GM11168 (cell line): Measurements from ENCODE around the gene SLC30A7.

ENCODE experiments used
- in situ Hi-C: fragments of 300-500 bp; cut with MboI; formaldehyde crosslinking; loops from one replicate; pipeline ENCODE4 v1.12.0; 2022; ENCODE audit warnings: low sequenced_read_pairs; ENCODE audit not compliant: unreplicated experiment

The SLC30A7 gene

DNA sequence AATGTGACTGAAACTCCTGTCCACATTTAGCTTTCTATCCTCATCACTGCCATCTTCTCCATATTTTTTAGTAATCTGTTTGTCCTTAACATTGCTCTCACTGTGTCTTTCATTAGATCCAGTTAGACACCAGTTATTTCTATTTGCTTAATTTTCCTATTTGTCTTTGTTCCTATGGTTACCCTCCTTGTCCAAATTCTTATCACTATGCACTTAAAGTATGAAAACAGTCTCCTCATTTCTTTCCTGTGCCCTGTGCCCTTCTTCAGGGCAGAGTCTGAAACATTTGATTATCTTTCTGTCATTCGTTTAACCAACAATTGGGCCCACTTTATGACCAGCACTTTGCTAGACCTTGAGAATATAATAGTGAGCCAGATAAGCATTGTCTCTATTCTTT, 64.2 kb downstream of the SLC30A7 start:
- in situ Hi-C loops = no loop called here

- in situ Hi-C loops = no loop called here
These were observed 72.7 kb downstream of the SLC30A7 start for GRCh38 chr1:100968621-100969020.

DNA sequence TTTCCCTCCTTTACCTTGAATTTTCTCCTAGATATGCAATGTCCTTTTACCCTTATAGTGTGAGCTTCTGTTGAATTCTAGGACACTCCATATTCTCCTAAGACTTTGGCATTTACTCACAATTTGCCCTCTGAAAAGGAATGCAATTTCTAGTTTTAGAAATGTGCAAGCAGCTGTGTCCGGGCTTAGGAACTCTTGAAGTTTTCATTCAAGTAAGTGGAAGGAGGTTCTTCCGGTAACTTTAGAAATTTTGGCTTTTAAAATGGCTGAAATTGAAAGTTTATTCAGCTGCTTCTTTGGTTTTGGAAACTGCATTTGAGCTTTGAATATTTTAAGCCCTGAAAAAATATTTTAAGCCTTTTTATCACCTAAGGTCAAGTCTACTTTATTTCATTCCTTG, 73.4 kb downstream of the SLC30A7 start:
- in situ Hi-C loops = no loop called here

GRCh38 chr1:100971021-100971420, 75.1 kb downstream of the SLC30A7 start:
- in situ Hi-C loops = no loop called here

- in situ Hi-C loops = no loop called here
These were observed 76.3 kb downstream of the SLC30A7 start for GRCh38 chr1:100972185-100972584.

DNA sequence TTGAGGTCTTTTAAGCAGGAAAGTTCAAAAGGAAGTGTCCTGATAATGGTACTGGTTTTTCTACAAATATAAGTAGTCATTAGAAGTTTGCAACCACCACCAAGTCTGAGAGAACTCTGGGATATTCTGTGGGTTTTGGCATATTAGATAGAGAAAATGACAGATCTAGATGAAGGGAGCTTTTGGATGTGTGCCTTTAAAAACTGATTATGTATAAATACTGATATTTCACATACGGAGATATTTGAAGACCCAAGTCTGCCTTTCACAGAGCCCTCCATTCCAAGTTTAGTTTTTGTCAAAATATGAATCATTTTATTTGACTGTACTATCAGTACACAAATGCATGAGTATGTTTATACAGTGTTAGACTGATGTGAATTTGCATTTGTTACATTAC, 81.0 kb downstream of the SLC30A7 start:
- in situ Hi-C loops = no loop called here

DNA sequence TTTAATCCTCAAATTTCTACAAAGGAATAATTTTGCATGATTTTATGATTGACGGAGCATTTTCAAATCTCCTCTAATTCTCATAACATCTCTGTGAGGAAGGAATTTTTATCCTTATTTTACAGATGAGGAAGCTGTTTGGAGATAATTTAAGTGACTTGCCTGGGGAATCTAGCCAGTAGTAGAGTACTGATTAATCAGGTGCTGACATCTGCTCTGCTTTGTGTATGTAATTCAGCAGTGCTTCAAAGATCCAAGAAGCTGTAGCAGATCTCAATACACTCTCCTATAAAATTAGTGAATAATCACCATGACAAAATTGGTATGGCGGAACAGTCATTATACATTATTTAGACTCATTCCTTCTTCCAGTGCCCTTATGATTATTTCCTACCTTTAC, 83.7 kb downstream of the SLC30A7 start:
- in situ Hi-C loops = no loop called here

- in situ Hi-C loops = no loop called here
These were observed 86.9 kb downstream of the SLC30A7 start for GRCh38 chr1:100982793-100983192.

DNA sequence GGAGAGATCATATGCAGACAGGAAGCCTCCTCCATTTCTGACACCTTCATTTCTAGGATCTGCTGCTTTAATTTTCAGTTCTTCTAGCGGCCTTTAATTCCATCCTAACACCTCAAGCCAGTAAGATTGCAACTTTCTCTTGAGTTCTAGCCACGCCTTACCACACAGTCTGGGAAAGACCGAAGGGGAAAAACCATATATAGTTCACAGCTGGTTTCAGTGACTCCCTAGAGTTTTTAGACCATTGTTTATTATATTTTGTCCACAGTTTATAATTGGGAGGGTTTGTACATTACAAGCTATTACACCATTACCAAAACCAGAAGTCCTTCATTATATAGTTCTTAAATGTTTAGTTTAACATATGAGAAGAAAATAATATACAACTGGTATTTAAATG, 92.2 kb downstream of the SLC30A7 start:
- in situ Hi-C loops = no loop called here

- in situ Hi-C loops = no loop called here
These were observed 93.6 kb downstream of the SLC30A7 start for GRCh38 chr1:100989306-100990077.

DNA sequence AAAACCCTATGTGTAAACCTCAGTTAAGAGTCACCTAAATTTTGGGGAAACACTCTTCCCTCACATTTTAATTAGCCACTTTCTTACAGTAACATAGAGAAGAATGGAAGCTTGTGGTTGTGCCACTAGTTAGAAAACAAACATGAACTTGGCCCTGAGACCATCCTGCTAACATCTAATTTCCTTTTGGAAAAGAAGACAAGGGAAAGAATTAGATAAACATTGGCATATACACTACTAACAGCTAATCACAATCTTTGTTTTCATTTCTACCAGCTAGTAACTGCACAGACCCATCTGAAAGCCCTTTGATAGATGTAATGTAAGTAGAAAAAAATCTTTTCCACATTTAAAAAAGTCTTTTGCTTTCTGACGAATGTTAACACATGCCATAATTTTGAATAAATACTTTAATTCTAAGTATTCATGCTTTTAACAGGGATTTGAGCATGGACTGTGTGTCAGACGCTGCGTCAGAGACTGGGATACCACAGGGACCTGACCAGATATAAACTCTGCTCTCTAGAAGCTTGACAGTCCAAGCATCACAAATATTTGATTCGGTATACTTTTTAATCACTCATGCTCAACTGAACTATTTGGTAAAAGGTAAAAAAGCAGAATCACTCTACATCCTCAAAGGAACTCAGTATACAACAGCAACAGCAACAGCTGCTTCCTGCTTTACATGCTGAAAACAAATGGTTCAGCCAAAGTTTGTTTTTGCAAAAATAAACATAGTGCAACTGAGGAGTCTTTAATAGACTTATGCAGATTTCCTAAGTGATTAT, 99.5 kb downstream of the SLC30A7 start:
- in situ Hi-C loops = no loop called here

DNA sequence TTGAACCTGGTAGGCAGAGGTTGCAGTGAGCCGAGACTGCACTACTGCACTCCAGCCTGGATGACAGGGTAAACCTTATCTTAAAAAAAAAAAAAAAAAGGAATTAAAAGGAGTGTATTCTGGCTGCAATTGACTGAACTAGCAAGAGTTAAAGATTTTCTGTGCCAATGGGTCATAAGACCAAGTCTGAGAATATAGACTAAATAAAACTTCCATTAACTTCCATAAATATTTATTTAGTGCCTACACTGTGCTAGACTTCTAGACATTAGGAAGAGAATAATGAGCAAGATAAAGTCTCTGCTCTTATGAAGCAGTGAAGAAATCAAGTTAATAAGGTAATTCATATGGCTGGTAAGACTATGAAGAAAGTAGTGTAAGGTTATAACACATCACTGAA, 102.5 kb downstream of the SLC30A7 start:
- in situ Hi-C loops = no loop called here

DNA sequence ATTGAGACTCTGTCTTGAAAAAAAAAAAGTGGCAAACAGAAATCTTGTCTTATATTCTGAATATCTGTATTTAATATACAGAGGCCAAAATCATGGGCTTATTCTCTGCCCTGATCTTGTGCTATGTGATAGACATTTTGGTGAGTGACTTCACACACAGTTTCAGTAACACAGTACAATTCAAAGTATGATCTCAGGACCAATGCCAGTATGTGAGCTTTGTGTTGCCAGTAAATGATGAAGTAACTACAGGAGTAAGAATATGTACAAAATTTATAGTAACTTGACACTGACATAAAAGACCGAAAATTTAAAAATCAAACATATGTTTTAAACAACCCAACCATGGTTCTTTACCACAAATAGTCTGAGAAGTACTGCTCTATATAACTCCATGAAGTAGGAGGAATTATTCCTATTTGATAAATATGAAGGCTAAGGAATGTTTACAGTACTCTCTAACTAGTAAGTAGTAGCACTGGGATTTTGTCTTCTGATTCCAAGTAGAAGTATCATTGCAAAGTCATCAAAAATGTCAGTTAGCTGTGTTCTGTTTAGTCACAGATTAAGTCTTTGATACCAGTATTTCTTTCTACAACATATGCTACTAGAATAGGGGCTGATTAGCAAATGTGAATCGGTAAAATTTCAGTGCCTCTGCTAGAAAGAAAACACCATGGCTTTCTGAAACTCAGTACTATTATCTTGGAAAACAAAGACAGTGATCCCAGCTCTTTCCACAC, 104.4 kb downstream of the SLC30A7 start:
- in situ Hi-C loops = no loop called here

GRCh38 chr1:101002551-101002950, 106.7 kb downstream of the SLC30A7 start:
- in situ Hi-C loops = no loop called here

GRCh38 chr1:101003012-101003650, 107.2 kb downstream of the SLC30A7 start:
- in situ Hi-C loops = no loop called here

- in situ Hi-C loops = no loop called here
These were observed 108.2 kb downstream of the SLC30A7 start for GRCh38 chr1:101004061-101004460.

DNA sequence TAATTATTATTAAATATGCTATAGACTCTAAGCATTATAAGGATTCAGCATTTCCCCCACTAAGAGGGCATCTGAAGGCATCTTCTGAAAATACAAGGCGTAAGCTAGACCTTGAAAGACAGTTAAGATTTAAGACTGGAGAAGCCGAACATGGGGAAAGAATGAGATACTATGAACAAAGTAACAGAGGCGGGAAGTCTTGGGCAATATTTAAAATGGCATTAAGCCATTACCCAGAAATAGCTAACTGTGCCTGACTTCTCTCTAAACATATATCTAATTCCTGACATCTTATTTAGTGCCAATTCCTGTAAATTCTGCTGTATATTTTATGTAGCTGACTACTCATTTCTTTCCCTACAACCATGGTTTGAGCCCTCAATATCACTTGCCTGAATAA, 108.8 kb downstream of the SLC30A7 start:
- in situ Hi-C loops = no loop called here

GRCh38 chr1:101005183-101005582, 109.3 kb downstream of the SLC30A7 start:
- in situ Hi-C loops = no loop called here

DNA sequence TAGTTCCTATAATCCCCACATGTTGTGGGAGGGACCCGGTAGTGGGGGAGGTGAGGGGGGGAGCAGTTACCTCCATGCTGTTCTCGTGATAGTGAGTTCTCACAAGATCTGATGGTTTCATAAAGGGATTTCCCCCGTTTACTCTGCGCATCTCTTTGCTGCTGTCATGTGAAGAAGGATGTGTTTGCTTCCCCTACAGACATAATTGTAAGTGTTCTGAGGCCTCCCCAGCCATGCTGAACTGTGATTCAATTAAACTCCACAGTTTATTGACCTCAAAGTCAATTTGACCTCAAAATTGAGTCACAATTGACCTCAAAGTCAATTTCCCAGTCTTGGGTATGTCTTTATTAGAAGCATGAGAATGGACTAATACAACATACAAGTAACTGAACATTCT, 110.0 kb downstream of the SLC30A7 start:
- in situ Hi-C loops = no loop called here

- in situ Hi-C loops = no loop called here
These were observed 110.7 kb downstream of the SLC30A7 start for GRCh38 chr1:101006553-101006952.
